D721Med (cell line): ENCODE measurements around the gene C8A.

Source experiments
- DNase-seq: peaks from one replicate; pipeline ENCODE4 v3.0.0; 2011; ENCODE audit warnings: low spot score; ENCODE audit not compliant: insufficient read length
- FAIRE-seq: peaks from 2 replicates; lab custom pipeline; 2011; peaks lifted over from hg19 to GRCh38; lab: Jason Lieb, UNC
- TF ChIP-seq, protein P1 (sequence below): IDR thresholded peaks from 2 replicates; pipeline ENCODE4 v1.5.1; 2012; ENCODE audit warnings: mild to moderate bottlenecking, control low read depth; ENCODE audit not compliant: insufficient read depth; ENCODE audit errors: missing control alignments

The C8A gene

DNA sequence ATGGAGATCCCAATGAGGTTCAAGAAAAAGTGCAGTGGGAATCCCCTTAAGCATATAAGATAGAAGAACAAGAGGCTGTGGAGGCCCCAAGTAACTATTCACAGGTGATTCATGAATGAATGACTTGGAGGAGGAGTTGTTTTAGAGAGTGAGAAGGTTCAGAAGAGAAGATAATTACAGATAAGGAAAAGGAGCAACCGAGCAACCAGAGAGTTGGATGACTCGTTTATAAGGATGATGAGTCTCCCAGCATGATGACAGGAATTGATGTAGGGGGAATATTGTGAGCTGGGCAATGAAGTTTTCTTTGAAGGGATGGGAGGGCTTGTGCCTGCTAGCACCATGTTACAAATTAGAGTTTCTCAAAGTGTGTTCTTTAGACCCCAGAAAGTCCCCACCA, 9.8 kb downstream of the C8A start:
- no peak for FAIRE-seq
- DNase-seq, result no peak
- TF ChIP-seq, protein P1, sequence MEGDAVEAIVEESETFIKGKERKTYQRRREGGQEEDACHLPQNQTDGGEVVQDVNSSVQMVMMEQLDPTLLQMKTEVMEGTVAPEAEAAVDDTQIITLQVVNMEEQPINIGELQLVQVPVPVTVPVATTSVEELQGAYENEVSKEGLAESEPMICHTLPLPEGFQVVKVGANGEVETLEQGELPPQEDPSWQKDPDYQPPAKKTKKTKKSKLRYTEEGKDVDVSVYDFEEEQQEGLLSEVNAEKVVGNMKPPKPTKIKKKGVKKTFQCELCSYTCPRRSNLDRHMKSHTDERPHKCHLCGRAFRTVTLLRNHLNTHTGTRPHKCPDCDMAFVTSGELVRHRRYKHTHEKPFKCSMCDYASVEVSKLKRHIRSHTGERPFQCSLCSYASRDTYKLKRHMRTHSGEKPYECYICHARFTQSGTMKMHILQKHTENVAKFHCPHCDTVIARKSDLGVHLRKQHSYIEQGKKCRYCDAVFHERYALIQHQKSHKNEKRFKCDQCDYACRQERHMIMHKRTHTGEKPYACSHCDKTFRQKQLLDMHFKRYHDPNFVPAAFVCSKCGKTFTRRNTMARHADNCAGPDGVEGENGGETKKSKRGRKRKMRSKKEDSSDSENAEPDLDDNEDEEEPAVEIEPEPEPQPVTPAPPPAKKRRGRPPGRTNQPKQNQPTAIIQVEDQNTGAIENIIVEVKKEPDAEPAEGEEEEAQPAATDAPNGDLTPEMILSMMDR, result no peak

DNA sequence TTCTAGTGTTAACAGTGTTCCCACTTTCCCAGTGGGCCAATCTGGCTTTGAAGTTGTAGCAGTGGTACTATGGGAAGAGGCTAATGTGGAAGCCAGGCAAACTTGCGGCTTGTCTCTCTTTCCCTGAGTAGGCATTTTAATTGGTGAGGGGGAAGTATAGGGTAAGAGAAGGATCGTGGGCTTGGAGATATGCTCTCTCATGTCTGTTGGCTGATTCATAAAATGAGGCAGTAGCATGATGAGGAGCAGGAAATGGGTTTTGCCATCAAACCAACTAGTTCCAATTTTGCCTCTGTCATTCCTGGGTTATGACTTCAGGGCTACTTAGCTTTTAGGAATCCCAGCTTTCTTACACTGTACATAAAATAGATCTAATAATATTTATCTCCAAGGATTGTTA, 12.1 kb downstream of the C8A start:
- FAIRE-seq, result no peak
- TF ChIP-seq, protein P1, result no peak
- no peak for DNase-seq

DNA sequence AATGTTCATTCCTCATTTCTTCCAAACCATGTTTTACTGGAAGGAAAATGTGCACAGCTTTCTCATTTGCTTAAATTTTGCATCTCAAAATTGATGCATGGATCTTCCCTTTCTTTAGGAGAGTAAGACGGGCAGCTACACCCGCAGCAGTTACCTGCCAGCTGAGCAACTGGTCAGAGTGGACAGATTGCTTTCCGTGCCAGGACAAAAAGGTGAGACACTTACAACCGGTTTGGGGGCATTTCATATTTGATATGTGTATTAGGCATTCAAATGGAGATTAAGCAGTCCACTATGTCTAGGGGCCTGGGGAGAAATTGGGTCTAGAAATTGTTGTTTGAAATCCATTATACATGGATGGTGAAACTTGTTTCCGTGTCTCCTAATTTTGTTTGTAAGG, 12.9 kb downstream of the C8A start:
- DNase-seq (no peak), FAIRE-seq (no peak)
- TF ChIP-seq, protein P1, result no peak

DNA sequence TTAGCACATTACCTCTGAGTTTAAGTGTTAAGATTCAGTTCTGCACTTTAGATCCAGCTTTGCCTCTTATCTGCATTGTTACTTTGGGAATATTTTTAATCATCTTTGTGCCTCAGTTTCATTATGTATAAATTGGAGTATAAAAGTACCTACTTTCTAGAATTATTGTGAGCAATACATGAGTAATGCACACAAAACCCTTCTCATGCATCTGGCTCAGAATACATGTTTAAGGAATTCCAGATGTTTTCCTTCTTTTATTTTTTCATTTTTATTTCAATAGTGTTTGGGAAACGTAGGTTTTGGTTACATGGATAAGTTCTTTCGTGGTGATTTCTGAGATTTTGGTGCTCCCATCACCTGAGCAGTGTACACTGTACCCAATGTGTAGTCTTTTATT, 14.2 kb downstream of the C8A start:
- DNase-seq, result no peak
- TF ChIP-seq, protein P1, result no peak
- no peak for FAIRE-seq

DNA sequence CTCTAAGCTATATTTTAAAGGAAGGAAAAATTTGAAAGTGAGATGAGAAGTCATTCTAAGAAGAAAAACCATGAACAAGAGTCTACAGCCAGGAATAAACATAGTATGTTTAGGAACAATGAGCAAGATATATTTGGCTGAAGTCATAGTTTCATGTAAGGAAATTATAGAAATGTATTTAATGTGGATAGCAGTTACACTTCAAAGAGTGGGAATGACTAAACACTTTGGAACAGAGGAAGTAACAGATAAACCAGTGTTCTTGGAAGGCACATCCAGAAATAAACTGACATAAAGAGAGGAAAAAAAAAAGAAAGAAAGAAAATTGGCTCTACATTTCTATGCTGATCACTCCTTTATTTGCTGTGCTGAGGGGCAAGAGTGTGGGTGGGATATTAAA, 18.0 kb downstream of the C8A start:
- DNase-seq (no peak), FAIRE-seq (no peak)
- TF ChIP-seq, protein P1, result no peak

DNA sequence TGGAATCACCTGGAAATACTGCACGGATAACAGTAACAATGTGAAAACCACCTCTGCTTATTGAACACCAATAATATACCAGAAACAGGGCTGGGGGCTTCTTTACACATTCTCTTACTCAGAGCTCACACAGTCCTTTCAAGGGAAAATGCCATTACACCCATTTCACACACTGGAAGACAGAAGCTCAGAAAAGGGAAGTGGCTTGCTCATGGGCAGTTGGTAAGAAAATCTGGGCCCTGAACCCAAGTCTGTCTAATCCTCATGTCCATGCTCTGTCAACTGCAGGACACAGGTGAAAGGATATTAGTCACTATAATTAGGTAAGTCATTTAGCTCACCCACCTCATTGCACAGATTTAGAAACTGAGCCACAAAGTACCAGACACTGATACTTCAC, 18.6 kb downstream of the C8A start:
- FAIRE-seq, result no peak

DNA sequence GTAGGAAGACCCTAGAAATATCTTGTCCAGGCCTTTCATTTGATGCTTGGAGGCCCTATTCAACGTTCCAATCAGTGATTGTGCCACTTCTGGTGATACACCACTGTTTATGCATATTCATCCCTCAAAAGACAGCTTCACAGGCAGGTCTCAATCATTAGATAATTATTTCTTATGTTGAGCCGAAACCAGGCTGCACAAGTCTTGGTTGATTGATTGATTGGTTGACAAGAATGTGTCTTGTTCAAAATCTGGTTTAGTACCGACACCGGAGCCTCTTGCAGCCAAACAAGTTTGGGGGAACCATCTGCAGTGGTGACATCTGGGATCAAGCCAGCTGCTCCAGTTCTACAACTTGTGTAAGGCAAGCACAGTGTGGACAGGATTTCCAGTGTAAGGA, 20.1 kb downstream of the C8A start:
- TF ChIP-seq, protein P1, result no peak
- FAIRE-seq, result no peak
- DNase-seq, result no peak

More for the DNA sequence above, 18.6 kb downstream of the C8A start:
- TF ChIP-seq, protein P1, result no peak
- no peak for DNase-seq
